ES-I3 (cell line): Measurements from ENCODE around the gene CSNK1G1.

ENCODE experiments used
- H3K36me3 ChIP-seq: 2 replicates; pipeline ENCODE4 v1.6.1; 2013; ENCODE audit warnings: mild to moderate bottlenecking, low read length, control low read depth, moderate library complexity; ENCODE audit not compliant: insufficient read depth
- H3K4me1 ChIP-seq: 2 replicates; pipeline ENCODE4 v1.6.1; 2013; ENCODE audit warnings: mild to moderate bottlenecking, control low read depth, low read length; ENCODE audit not compliant: insufficient read depth
- H3K9ac ChIP-seq: 2 replicates; pipeline ENCODE4 v1.6.1; 2013; ENCODE audit warnings: low read depth, mild to moderate bottlenecking, low read length, moderate library complexity
- H3K9me3 ChIP-seq: 2 replicates; pipeline ENCODE4 v1.6.1; 2013; ENCODE audit warnings: mild to moderate bottlenecking, low read length, moderate library complexity; ENCODE audit not compliant: control insufficient read depth, insufficient read depth

The CSNK1G1 gene

DNA sequence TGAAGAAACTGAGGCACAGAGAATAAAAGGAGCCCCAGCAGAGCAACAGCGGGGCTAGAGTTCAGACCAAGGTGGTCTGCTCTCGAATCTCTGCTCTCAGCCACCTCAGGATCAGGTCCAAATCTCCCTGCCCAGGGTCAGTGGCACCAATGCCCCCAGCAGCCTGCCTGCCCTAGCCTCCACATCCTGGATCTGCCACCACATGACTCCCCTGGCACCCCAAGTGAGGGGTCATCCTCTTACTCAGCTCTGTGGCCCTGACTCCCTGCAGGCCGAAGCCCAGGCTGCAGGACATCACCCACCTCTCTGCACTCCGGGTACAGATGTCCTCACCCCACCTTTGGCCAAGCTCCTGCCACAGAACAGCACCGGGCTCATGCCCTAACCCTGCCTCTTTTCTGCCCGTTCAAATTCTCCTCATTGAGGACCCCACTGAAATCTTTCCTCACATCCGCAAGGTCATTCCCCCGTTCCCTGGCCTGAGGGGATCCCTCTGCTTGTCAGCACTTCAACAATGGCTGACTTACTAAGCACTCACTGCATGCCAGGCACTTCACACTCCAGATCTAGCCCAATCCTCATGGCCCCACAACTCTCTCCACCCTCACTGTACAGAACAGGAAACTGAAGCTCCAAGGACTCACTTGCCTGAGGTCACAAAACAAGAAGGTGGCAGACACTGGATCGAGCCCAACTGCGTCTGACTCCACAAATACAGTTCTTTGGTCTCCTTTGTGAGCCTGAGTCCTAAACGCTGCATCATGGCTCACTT lies 197.4 kb downstream of the CSNK1G1 start:
- Histone ChIP-seq H3K9ac (no peak overlapping the region), H3K4me1 (peaks cover under 1% of the 10 kb centered on the region; the same call in 1 of the 2 replicates), H3K36me3 (peaks cover 34% of the 10 kb centered on the region), H3K9me3 (no peaks in the 10 kb centered on the region)

DNA sequence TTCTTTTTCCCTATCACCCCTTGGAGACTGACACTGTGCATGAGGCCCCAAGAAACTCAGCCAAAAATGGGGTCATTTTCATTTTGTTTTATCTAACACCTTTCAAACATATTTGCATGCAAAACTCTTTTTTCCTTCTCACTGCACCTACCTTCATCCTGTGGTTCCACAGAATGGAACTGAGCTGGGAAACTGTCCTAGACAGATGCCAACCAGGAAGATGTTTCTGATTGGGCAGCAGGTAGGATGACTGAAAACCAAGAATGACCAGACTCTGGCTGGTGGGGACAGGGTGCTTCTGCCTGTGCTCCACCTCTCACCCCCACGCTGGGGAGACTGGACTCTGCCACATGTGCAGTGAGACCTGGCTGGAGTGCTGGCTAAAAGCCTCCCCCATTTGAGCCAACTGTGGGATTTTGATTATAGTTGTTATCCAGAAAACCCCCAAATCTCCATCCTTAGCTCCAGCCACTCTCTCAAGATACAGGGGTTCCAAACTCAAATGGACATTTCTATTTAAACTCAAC lies 198.3 kb downstream of the CSNK1G1 start:
- H3K36me3 ChIP-seq, result peaks cover 34% of the 10 kb centered on the region
- no peaks in the 10 kb centered on the region for H3K9me3 ChIP-seq
- H3K9ac ChIP-seq, result no peak overlapping the region
- H3K4me1 ChIP-seq, result no peaks in the 10 kb centered on the region; the same call in 1 of the 2 replicates

DNA sequence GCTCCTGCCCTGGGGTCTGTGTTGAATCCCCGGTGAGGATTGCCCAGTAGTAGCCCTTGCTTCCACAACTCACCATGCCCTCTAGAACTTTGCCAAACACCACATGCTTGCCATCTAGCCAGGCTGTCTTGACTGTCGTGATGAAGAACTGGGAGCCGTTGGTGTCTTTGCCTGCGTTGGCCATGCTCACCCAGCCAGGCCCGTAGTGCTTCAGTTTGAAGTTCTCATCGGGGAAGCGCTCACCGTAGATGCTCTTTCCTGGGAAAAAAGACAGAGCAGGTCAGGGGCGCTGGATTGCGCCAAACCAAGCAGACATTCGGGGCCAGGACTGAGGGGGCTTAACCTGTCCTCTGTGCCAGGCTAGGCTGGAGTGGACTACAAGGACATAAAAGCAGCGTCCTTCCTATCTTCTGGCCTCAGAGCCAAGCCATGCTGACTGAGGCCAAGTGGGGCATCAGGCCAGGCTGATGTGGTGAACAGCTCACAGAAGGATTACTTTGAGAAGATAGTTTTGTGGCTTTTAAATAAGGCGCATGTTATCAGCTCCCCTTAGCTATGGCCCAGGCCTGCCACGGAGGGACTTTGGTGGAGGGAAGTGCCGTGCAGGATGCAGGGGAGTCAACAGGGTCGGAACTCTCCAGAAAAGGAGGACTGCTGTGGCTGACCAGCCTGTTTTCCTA lies 199.2 kb downstream of the CSNK1G1 start:
- H3K9ac ChIP-seq, result no peak overlapping the region
- peaks cover 32% of the 10 kb centered on the region for H3K36me3 ChIP-seq

DNA sequence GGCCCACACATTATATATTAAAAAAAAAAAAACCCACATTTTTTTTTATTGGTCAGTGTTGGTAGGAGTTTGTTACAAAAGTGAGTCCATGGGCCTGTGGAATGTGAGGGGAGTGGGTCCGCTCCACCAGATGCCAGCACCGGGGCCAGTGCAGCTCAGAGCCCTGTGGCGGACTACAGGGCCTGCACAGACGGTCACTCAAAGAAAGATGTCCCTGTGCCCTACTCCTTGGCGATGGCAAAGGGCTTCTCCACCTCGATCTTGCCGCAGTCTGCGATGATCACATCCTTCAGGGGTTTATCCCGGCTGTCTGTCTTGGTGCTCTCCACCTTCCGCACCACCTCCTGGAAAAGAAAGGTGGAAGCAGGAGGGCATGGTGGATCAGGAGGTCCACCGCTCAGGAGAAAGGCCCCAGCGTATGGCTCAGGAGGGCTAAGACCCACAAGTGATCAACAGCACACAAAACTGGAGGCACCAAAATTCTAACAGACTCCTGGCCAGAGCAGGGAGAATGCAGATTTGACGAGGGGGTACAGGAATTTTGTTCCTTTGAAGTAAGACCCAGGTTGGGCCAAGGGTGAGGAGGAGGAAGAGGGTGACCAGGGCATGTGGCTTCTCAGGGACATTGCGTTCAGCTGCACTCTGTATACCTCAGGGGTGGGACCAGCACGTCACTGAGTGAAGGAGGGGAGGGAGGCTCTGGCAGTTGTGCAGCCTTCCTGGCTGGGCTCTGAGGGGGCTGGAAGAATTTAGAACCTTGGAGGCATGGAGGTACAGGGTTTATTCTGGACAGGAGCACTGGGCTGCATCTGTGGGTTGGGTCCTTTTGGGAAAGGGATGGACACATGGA lies 199.9 kb downstream of the CSNK1G1 start:
- H3K9me3 ChIP-seq, result no peaks in the 10 kb centered on the region
- H3K4me1 ChIP-seq, result no peaks in the 10 kb centered on the region
- H3K9ac ChIP-seq, result no peak overlapping the region
- peaks cover 32% of the 10 kb centered on the region for H3K36me3 ChIP-seq

More for the DNA sequence above, 199.2 kb downstream of the CSNK1G1 start:
- Histone ChIP-seq H3K4me1 (no peaks in the 10 kb centered on the region; the same call in 1 of the 2 replicates), H3K9me3 (no peaks in the 10 kb centered on the region)

DNA sequence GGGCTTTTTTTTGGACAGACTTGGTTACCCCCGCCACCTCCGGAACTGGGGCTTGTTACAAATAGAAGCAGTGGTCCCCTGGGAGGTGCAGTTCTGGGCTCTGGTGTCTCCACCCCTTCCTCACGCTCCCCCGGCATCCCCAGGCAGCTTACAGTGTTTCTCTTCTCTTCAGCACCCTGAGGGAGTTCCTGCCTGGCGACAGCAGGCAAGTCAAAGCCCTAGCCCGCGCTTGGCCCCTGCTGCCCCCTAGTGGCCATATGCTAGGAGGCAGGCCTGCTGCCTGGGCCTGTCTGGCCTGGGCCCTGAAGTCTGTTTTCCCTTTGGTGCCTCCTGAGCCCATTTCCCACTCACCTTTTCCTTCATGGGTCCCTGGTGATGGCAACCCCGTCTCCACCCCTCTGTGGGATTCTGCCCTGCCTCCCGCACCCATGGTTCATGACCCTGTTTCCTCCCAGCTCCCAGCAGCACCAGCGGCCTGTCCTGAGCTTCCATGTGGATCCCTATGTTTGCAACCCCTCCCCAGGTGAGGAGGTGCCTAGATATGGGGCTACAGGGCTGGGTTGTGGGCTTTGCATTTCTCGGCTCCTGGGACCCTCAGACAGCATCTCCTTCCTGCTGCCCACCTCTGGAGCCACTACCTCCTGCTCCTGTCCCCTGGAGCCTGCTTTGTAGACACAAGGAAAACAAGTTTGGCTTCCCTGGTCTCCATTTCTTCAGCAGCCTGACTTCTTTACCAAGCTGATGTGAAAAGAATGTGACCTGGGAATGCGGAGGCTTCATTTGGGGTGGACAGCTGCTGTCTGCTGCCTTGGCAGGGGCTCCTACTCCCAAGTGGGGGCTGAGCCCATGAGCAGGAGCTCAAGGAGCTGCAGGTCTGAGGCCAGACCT lies 202.2 kb downstream of the CSNK1G1 start:
- H3K9ac ChIP-seq, result peak overlapping the region; percentile 73; the same call in 1 of the 2 replicates
- H3K9me3 ChIP-seq, result no peaks in the 10 kb centered on the region
- H3K36me3 ChIP-seq, result peaks cover 19% of the 10 kb centered on the region
- no peaks in the 10 kb centered on the region for H3K4me1 ChIP-seq

DNA sequence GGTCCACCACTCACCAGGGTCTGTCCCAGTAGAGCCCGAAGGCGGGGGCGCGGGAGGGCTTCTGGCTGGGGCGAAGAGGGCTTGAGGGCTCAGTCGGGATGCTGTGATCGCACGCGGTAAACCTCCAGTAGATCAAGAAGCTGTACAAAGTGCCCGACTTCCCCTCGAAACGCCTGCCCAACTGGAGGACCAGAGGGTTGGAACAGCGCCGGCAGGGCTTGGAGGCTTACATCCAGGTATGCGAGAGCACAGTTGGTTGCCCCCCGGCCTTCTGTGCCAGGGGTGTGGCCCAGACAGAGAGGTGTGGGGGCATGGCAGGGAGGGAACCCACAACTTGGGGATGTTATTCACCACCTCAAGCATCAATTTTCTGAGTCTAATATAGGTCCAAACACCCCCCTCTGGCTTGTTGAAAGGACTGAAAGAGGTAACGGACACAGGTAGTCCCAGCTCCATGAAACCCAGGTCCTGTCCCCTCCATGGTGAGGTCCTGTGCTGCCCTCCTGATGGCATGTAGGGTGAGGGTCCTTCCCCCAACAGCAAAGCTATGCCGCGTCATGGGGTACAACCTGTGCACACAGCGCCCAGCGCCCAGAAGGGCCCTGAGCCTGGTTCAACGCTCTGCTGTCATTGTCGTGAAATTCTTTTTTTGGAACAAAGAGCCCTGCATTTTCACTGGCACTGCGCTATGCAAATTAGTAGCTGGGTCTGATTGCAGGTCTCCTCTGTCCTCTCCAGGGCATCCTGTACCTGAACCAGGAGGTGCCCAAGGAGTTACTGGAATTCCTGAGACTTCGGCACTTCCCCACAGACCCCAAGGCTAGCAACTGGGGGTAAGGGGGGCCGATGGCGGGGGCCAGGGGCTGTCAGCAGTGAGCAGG lies 203.2 kb downstream of the CSNK1G1 start:
- H3K9ac ChIP-seq, result peak overlapping the region; percentile 73
- H3K9me3 ChIP-seq, result no peaks in the 10 kb centered on the region
- H3K36me3 ChIP-seq, result peaks cover 13% of the 10 kb centered on the region
- no peaks in the 10 kb centered on the region for H3K4me1 ChIP-seq

DNA sequence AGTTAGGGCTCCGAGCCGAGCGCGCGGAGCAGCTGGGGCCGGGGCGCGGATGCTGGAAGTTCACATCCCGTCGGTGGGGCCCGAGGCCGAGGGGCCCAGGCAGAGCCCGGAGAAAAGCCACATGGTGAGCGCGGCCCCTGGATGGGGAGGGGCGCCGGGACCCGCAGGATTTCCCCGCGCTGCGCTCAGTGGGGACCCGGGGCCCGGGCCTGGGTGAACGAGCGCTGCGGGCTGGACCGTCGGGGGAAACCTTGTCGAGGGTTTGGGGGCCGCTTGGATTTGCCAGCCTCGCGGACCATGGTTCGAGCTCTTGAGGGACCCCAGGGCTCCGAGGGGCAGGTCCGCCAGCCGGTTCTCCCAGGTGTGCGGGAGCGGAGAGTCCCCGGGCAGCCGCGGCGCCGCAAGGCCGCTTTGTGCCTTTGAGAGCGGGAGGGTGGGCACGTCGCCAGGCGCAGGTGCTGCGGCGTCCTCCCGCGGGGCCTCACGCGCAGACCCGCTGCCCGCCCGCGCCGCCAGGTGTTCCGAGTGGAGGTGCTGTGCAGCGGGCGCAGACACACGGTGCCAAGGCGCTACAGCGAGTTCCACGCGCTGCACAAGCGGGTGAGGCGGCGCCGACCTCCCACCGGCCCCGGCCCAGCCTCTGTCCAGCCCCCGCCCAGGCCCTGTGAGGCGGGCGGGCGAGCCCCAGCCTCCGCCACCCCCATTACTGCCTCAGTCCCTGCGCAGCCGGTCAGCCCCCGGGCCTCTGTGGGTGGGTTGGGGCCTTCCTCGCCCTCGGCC lies 204.1 kb downstream of the CSNK1G1 start, which contains the start of gene SNX22:
TSS of gene SNX22 (plus strand) at position 5 of the 780 bp plus-strand sequence. CDS start at position 50, 45 bp downstream.
- Histone ChIP-seq H3K4me1 (no peaks in the 10 kb centered on the region), H3K9ac (peak within 1 kb of the TSS; percentile 73)

DNA sequence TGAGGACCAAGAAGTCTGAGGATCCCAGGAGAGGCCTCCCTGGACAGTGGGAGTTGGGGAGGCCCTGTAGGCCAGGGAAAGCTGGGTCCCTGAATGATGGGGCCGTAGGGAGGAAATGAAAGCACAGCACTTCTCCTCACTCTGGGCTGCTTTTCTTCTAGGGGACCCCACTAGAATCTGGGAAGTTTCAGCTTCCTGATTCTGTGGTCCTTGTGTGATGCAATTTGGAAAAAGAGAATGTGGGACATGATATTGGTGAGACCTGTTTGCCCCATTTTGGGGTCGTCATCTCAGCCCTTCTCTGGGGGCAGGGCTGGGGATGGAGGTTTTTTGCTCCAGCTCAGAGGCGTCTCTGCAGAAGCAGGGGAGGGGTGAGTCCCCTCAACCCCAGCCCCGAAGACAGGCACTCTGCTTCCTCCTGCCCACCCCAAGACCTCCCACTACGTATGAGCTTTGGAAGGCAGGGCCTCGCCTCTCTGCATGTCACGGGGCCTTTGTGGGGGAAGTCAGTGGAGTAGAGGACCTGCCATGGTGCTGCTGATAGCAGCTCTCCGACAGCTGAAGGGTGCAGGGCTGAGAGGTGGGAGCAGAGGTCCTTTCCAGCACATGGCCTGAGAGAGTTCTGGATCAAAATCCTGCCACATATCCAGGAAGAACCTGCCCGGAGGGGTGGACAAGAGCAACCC lies 205.9 kb downstream of the CSNK1G1 start:
- Histone ChIP-seq H3K9me3 (no peaks in the 10 kb centered on the region), H3K4me1 (no peaks in the 10 kb centered on the region), H3K9ac (no peak overlapping the region), H3K36me3 (no peaks in the 10 kb centered on the region)

More for the DNA sequence above, 204.1 kb downstream of the CSNK1G1 start, which contains the start of gene SNX22:
- Histone ChIP-seq H3K9me3 (no peaks in the 10 kb centered on the region), H3K36me3 (peaks cover 7% of the 10 kb centered on the region; the same call in 1 of the 2 replicates)

DNA sequence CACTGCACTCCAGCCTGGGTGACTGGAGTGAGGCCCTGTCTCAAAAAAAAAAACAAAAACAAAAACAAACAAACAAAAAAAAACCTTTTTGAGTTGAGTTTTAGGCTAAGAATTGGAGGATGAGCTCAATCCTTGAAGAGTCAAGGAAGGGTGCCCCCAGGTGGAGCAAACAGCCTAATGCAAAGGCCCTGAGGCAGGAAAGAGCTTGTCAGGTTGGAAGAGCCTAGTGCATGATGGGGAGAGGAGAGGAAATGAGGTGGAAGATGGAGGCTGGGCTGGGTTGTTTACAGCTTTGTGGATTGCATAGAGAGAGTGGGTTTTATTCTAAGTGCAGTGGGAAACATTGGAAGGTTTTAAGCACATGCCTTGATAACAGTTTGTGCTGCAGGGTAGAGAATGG lies 206.5 kb downstream of the CSNK1G1 start:
- H3K4me1 ChIP-seq, result no peaks in the 10 kb centered on the region

DNA sequence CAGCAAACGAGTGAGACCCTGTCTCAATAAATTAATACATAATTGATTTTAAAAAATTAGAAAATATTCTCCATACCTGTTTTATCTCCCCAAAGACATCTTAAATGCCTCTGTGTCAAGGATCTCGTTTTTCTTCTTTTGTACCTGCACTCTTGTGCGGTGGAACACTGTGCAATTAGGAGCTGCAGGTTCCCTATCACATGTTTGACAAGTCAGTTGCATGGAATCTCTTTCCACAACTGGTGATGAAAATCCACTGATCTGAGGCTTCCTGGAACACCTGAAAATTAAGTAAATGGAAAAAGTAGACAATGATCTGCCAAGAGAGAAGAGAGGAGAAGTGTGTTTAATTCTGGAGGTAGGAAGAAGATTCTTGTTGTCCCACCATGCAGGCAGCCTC lies 207.4 kb downstream of the CSNK1G1 start:
- H3K4me1 ChIP-seq, result no peaks in the 10 kb centered on the region
- H3K36me3 ChIP-seq, result no peaks in the 10 kb centered on the region
- no peak overlapping the region for H3K9ac ChIP-seq
- no peaks in the 10 kb centered on the region for H3K9me3 ChIP-seq

More for the DNA sequence above, 206.5 kb downstream of the CSNK1G1 start:
- H3K9me3 ChIP-seq, result no peaks in the 10 kb centered on the region
- no peaks in the 10 kb centered on the region for H3K36me3 ChIP-seq
- no peak overlapping the region for H3K9ac ChIP-seq

DNA sequence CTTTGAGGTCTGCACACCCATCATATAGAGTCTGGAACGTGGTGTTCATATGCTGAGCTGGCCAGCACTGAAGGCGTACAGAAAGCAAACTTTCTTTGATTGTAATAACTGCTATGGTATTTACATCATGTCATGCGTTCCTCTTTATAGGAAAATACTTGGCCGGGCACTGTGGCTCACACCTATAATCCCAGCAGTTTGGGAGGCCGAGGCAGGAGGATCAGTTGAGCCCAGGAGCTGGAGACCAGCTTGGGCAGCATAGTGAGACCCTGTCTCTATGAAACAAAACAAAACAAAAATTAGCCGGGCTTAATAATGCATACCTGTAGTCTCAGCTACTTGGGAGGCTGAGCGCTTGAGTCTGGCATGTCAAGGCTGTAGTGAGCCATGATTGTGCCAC lies 207.8 kb downstream of the CSNK1G1 start:
- Histone ChIP-seq H3K9me3 (no peaks in the 10 kb centered on the region), H3K9ac (no peak overlapping the region), H3K4me1 (no peaks in the 10 kb centered on the region), H3K36me3 (no peaks in the 10 kb centered on the region)
